ENCODE data around the gene SLC25A24. TPM values are rescaled to one million over a fixed set of nuclear protein-coding genes. Genes with fewer than 3 reads are reported as not detected.

The SLC25A24 gene
- total RNA-seq, 1 experiment from 2014 or later: 85.1 TPM

GRCh38 chr1:108113496-108113895 lies 86.6 kb downstream of the SLC25A24 start:
- Histone ChIP-seq H3K4me3 (no peak overlapping the region), H3K27ac (no peak overlapping the region), H3K4me1 (peaks cover 9% of the 10 kb centered on the region; the same call in 1 of the 2 replicates), H3K9me3 (replicated peaks) (no peaks in the 10 kb centered on the region), H3K27me3 (no peaks in the 10 kb centered on the region), H3K36me3 (no peaks in the 10 kb centered on the region)
- DNase-seq: no peak

DNA sequence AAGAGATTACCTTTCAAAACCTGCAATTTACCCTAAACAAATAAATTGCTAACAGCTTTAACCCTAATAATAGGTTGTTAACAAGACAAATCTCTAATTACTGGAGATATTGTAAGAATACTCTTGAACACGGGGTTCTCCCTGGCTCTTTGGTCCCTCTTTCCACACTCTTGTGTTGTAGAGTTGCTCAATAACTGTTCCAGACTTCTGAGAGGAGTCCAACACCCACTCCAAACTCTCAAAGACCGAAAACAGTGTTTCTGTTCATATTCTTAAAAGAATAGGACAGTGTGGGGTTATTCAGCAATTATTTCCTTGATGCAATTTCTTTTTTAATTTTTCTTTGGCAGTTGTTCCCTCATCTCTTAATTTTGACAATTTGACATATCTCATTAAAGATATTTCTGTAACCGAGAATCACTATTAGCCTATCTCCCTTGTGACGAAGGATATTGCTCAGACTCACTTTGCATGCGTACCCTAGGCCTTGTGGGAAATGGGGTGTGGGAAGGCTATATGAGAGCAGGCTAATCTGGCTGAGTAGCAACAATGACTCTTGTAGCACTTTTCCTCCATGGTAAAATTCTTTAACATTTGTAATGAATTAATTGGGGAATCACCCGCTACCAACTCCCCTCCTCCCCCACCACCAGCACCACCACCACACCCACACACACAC lies 90.7 kb downstream of the SLC25A24 start:
- DNase-seq: no peak
- Histone ChIP-seq H3K4me1 (0 out of 2 replicates have a peak, but pooled peaks cover 4% of the 10 kb centered on the region), H3K36me3 (no peaks in the 10 kb centered on the region), H3K27ac (no peak overlapping the region), H3K27me3 (no peaks in the 10 kb centered on the region), H3K9me3 (replicated peaks) (peaks cover 11% of the 10 kb centered on the region; the same call in 1 of the 2 replicates), H3K4me3 (no peak overlapping the region)

DNA sequence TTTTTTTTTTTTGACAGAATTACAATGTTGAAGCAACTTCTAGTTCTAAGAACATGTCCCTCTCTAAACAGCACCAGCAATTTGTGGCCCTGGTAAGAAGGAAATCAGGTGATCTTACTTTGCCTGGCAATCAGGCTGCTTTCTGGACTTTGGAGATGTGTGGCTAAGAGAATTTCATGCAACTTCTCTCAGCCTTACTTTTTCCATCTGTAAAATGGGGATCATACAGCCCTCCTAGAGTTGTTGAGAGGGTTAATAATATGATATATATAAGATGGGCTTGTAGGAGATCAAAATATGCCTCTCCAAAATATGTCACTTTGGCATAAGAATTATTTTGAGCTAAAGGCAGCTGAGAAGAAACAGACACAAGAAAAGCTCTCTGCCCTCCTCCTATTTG lies 92.0 kb downstream of the SLC25A24 start:
- DNase-seq: no peak
- Histone ChIP-seq H3K9me3 (replicated peaks) (peaks cover 11% of the 10 kb centered on the region; the same call in 1 of the 2 replicates), H3K27ac (no peak overlapping the region), H3K4me3 (no peak overlapping the region), H3K4me1 (no peaks in the 10 kb centered on the region), H3K36me3 (no peaks in the 10 kb centered on the region), H3K27me3 (no peaks in the 10 kb centered on the region)

GRCh38 chr1:108107658-108108057 lies 92.5 kb downstream of the SLC25A24 start:
- no peak for DNase-seq
- no peak overlapping the region for H3K27ac ChIP-seq

DNA sequence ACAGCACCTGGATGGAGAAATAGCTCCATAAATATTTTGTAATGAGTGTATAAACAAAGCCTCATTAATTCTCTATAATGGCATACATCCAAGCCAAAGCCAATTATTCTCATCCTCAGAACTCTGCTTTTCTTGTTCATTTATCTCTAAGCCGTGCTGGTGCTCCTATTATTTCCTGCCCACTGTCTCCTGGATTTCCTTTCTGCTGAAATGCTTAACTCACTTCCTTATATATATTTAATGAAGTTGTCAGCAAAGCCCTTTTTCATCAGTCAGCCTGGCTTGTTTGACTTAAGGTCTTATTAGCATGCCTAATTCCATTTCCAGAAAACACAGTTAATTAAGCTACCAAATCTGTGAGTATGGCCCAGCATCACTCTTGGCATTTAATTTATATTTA lies 93.4 kb downstream of the SLC25A24 start:
- H3K4me1 ChIP-seq: no peaks in the 10 kb centered on the region
- H3K36me3 ChIP-seq: no peaks in the 10 kb centered on the region
- H3K27ac ChIP-seq: no peak overlapping the region
- no peaks in the 10 kb centered on the region for H3K27me3 ChIP-seq
- peaks cover 11% of the 10 kb centered on the region; the same call in 1 of the 2 replicates for H3K9me3 ChIP-seq (replicated peaks)
- H3K4me3 ChIP-seq: no peak overlapping the region
- no peak for DNase-seq

More at GRCh38 chr1:108107658-108108057, 92.5 kb downstream of the SLC25A24 start:
- Histone ChIP-seq H3K36me3 (no peaks in the 10 kb centered on the region), H3K4me1 (no peaks in the 10 kb centered on the region), H3K9me3 (replicated peaks) (peaks cover 11% of the 10 kb centered on the region; the same call in 1 of the 2 replicates), H3K27me3 (no peaks in the 10 kb centered on the region), H3K4me3 (no peak overlapping the region)

DNA sequence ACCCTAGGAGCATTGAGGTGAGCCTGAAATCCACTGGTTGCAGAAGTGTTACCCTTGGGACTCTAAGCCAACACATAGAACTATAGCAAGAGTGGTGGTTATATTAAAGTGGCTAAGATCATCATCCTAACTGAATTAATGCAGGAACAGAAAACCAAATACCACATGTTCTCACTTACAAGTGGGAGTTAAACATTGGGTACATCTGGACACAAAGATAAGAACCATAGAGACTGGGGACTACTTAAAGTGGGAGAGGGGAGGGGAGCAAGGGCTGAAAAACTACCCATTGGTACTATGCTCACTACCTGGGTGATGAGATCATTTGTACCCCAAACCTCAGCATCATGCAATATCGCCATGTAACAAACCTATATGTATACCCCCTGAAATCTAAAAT lies 100.0 kb downstream of the SLC25A24 start:
- Histone ChIP-seq H3K4me3 (no peak overlapping the region), H3K36me3 (no peaks in the 10 kb centered on the region), H3K4me1 (no peaks in the 10 kb centered on the region), H3K9me3 (replicated peaks) (peaks cover 3% of the 10 kb centered on the region; the same call in 1 of the 2 replicates), H3K27me3 (no peaks in the 10 kb centered on the region), H3K27ac (no peak overlapping the region)
- no peak for DNase-seq

- no peak for DNase-seq
- Histone ChIP-seq H3K27ac (no peak overlapping the region), H3K4me1 (no peaks in the 10 kb centered on the region), H3K27me3 (no peaks in the 10 kb centered on the region), H3K9me3 (replicated peaks) (peaks cover 2% of the 10 kb centered on the region; the same call in 1 of the 2 replicates), H3K36me3 (no peaks in the 10 kb centered on the region), H3K4me3 (no peak overlapping the region)
These were observed 103.1 kb downstream of the SLC25A24 start for GRCh38 chr1:108097018-108097417.

DNA sequence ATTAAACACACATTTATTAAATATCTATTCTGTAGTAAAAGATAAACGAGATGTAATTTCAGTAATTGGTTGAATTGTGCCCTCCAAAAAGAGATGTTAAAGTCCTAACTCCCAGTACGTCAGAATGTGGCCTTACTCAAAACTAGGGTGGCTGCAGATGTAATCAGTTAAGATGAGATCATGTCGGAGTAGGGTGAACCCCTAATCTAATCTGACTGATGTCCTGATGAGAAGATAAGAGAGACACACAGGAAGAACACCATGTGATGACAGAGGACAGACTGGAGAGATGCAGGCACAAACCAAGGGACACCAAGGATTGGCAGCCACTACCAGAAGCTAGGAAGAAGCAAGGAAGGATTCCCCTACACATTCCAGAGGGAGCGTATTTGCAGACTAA lies 104.1 kb downstream of the SLC25A24 start:
- no peaks in the 10 kb centered on the region for H3K4me1 ChIP-seq
- no peak overlapping the region for H3K4me3 ChIP-seq
- no peak overlapping the region for H3K27ac ChIP-seq
- no peaks in the 10 kb centered on the region for H3K36me3 ChIP-seq
- H3K27me3 ChIP-seq: no peaks in the 10 kb centered on the region
- H3K9me3 ChIP-seq (replicated peaks): peaks cover 2% of the 10 kb centered on the region; the same call in 1 of the 2 replicates
- DNase-seq: no peak

DNA sequence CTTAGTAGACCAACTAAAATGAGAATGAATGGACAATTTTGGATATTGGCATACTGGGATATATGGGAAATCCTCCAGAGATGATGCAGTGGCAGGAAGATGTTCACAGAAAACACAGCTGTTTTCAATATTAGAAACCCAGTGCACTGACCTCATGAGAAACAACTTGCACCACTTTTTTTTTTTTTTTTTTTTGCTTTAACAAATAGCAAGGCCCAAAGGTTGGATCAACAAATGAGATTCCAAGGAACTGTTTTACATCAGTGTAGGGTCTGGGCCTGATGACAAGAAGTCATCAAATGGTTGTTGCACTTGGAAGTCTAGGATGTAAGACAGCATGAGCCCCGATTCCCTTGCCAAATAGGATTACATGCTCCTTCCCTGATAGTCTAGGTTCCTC lies 110.7 kb downstream of the SLC25A24 start:
- Histone ChIP-seq H3K27ac (no peak overlapping the region), H3K9me3 (replicated peaks) (no peaks in the 10 kb centered on the region), H3K36me3 (no peaks in the 10 kb centered on the region), H3K4me3 (no peak overlapping the region), H3K27me3 (no peaks in the 10 kb centered on the region), H3K4me1 (no peaks in the 10 kb centered on the region)
- no peak for DNase-seq

GRCh38 chr1:108085628-108086027 lies 114.5 kb downstream of the SLC25A24 start:
- Histone ChIP-seq H3K27ac (no peak overlapping the region), H3K9me3 (replicated peaks) (no peaks in the 10 kb centered on the region)

DNA sequence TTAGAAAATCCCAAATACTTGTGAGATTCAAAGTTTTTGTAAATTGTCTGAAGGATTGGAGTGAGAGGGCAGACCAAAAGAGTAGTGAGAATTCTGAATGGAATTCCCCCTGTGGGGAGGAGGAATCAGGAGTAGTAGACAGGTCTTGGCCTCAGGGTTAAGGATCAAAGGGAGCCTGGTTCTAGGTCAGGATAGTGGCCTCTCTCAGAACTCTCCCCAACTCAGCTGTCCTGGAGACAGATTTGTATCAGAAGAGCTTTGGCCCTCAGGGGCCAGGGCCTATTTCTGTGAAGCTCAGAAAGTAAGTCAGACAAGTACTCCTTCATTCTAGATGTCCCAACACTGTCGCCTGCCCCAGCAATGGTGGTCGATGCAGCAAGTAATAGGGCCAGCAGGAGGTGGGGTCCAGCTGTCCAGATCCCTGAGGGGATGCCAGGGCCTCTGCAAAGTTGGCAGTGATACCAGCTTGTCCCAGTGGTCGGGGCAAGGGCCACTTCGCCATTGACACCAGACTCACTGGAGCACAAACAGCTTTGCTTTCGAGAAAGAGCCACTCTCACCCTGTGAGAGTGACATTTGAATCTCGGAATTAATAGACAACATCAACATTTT lies 115.2 kb downstream of the SLC25A24 start:
- Histone ChIP-seq H3K27me3 (no peaks in the 10 kb centered on the region), H3K4me3 (no peak overlapping the region), H3K27ac (no peak overlapping the region), H3K4me1 (no peaks in the 10 kb centered on the region), H3K36me3 (no peaks in the 10 kb centered on the region), H3K9me3 (replicated peaks) (no peaks in the 10 kb centered on the region)
- no peak for DNase-seq

More at GRCh38 chr1:108085628-108086027, 114.5 kb downstream of the SLC25A24 start:
- no peaks in the 10 kb centered on the region for H3K36me3 ChIP-seq
- no peaks in the 10 kb centered on the region for H3K27me3 ChIP-seq
- H3K4me3 ChIP-seq: no peak overlapping the region
- DNase-seq: no peak
- H3K4me1 ChIP-seq: no peaks in the 10 kb centered on the region

Other genes with a start within 250 kb of the SLC25A24 start
- 26.7 and 35.5 TPM in 2 replicates for gene VAV3, start 235.2 kb downstream of the SLC25A24 start, total RNA-seq (2014; rRNA removed; shearing (Covaris generic))
- 1.2 and 1.4 TPM in 2 replicates for gene NBPF4, start 43.7 kb upstream of the SLC25A24 start, total RNA-seq (2014; rRNA removed; shearing (Covaris generic))
- gene NBPF6, start 250.0 kb upstream of the SLC25A24 start, total RNA-seq (2014; rRNA removed; shearing (Covaris generic)): 0.63 and 0.69 TPM in 2 replicates